HPDE6-E6E7 (cell line): ENCODE measurements around the gene SPATA21.

ENCODE experiments used
- DNase-seq: peaks from one replicate; pipeline ENCODE4 v3.0.0; 2011; ENCODE audit warnings: missing footprints; ENCODE audit errors: extremely low spot score

Gene SPATA21

DNA sequence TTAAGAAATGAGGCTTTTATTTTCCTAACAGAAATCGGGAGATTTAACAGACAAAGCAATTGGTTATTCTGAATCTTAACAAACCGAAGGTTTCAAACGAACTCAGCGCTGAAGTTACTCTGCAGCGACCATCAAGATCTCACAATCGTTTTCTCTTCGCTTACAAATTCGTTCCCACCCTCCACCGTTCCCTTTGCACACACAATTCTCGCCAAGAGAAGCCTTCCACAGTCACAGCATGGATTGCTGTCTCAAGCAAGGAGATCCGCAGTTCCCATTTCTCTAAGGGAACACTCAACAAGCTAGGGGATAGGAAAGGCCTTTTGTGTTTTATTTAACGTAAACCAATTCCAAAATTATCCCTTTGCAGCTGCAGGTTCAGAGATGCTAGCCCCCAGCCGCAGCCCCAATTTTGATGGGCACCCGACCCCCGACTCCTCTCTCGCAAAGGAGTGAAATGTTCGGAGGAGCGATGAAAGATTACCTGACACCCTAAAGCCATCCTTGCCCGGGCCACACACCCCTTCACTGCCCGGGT, 85.7 kb downstream of the SPATA21 start:
- DNase-seq = no peak

DNA sequence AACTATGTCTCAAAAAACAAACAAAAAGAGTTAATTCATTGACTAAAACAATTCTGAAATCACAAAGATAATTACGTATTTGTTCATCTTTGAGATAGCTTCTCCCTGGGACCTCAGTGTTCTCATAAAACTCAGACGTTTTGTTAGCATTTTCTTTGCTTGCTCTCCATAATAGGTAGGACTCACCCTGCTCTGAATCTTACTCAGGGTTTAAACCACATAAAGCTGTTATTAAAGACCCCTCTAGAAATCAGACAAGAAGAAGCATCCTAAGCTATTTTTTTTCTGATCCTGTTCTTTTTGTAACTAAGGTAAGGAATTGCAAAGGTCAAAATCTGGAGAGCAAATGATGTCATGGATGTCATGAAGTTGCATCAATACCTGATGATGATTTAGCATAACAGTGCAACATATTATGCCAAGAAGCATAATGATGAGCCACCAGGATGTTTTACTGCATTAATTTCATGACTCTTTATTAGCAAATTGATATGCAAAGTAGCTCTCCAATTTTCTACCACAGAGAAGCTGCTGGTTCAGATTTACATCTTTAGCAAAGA, 87.3 kb downstream of the SPATA21 start:
- DNase-seq = no peak
